ENCODE data around the gene CASP2. TPM values are rescaled to one million over a fixed set of nuclear protein-coding genes. Genes with fewer than 3 reads are reported as not detected.

The CASP2 gene
- total and polyA plus RNA-seq, 2 of the 13 experiments (the other 11 are each of a cell fraction or from before 2014, with no cell fraction given): 10.2 to 13.7 TPM

DNA sequence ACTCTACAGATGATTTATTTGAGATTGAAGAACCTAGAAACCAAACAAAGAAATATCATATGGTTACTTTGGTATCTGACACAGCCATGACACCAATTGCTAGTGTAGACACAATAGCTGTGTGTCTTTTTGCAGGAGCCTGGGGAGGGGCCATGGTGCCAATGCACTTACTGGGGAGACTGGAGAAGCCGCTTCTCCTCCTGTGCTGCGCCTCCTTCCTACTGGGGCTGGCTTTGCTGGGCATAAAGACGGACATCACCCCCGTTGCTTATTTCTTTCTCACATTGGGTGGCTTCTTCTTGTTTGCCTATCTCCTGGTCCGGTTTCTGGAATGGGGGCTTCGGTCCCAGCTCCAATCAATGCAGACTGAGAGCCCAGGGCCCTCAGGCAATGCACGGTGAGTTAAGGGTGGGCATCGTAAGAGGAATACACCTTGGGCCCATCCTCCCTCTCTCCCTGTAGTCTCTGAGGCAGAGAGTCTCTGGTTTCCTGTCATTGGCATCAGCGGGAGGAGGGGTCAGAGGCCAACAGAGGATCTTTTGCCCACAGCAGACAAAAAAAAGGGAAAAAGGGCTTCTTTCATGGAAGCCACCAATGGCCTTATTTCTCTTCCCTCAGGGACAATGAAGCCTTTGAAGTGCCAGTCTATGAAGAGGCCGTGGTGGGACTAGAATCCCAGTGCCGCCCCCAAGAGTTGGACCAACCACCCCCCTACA lies 2.2 kb upstream of the CASP2 start:
- no peak overlapping the region for H2AFZ ChIP-seq (ENCODE audit: low read length)
- no peaks in the 10 kb centered on the region; a peak in 1 of 5 replicates for H3K36me3 ChIP-seq (replicated peaks in 1 of 2; ENCODE audit: control insufficient read depth in 1 of 2, insufficient read depth in 2 of 2, low read length in 2 of 2)
- BruUV-seq (replicated peaks): no TSS peak
- TF ChIP-seq, protein P1, sequence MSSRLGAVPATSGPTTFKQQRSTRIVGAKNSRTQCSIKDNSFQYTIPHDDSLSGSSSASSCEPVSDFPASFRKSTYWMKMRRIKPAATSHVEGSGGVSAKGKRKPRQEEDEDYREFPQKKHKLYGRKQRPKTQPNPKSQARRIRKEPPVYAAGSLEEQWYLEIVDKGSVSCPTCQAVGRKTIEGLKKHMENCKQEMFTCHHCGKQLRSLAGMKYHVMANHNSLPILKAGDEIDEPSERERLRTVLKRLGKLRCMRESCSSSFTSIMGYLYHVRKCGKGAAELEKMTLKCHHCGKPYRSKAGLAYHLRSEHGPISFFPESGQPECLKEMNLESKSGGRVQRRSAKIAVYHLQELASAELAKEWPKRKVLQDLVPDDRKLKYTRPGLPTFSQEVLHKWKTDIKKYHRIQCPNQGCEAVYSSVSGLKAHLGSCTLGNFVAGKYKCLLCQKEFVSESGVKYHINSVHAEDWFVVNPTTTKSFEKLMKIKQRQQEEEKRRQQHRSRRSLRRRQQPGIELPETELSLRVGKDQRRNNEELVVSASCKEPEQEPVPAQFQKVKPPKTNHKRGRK (CRISPR knock-in tag; IDR thresholded peaks at IDR 0.05): no peak
- TF ChIP-seq, protein P2, sequence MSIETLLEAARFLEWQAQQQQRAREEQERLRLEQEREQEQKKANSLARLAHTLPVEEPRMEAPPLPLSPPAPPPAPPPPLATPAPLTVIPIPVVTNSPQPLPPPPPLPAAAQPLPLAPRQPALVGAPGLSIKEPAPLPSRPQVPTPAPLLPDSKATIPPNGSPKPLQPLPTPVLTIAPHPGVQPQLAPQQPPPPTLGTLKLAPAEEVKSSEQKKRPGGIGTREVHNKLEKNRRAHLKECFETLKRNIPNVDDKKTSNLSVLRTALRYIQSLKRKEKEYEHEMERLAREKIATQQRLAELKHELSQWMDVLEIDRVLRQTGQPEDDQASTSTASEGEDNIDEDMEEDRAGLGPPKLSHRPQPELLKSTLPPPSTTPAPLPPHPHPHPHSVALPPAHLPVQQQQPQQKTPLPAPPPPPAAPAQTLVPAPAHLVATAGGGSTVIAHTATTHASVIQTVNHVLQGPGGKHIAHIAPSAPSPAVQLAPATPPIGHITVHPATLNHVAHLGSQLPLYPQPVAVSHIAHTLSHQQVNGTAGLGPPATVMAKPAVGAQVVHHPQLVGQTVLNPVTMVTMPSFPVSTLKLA (IDR thresholded peaks at IDR 0.05): no peak
- TF ChIP-seq GTF2F1 (IDR thresholded peaks at IDR 0.05; ENCODE audit: low read length) (no peak), ZNF34 (CRISPR knock-in tag; IDR thresholded peaks at IDR 0.05; ENCODE audit: borderline replicate concordance) (no peak)
- CTCF ChIA-PET (ENCODE audit: low intra/inter-chr PET ratio, low total read pairs): no interaction called here
- H3K4me2 ChIP-seq (ENCODE audit: low read depth, low read length): peak overlapping the region; percentile 98
- peak overlapping the region; percentile 77 for H3K27ac ChIP-seq (ENCODE audit: extremely low read length, insufficient read depth, low read length)
- WGBS (ENCODE audit: low lambda C conversion rate): 95% methylated on average over 10 of the region's 11 CpGs
- H3K9me3 ChIP-seq (ENCODE audit: low read length): no peaks in the 10 kb centered on the region
- intact Hi-C loops (cut with micrococcal nuclease; ENCODE audit: unreplicated experiment) (loop anchor here (2.0 kb wide), 3 partner anchors 23 to 95 kb away; partner anchors contain the start of genes GSTK1 and ZYX), in situ Hi-C loops (cut with HindIII; ENCODE audit: extremely low pct_ligation_motif_present, low pct_unique_long_range_greater_than_20kb) (no loop called here)
- peaks cover 22% of the 10 kb centered on the region for H3K79me2 ChIP-seq (ENCODE audit: insufficient read depth, low read length)
- POLR2A ChIA-PET: interaction anchor here (1.1 to 2.7 kb wide), 2 partner anchors 22 kb away, joined by 8 to 44 read pairs; partner anchors contain the start of gene GSTK1
- H3K27me3 ChIP-seq (ENCODE audit: control insufficient read depth in 1 of 2, insufficient read depth in 2 of 2, low read length in 2 of 2): no peaks in the 10 kb centered on the region; a peak in 1 of 5 replicates
- peak overlapping the region in 1 of 3 experiments; percentile 78; a peak in 3 of 6 replicates for H3K4me3 ChIP-seq (replicated peaks in 1 of 3; ENCODE audit: insufficient read depth in 1 of 3, low read depth in 2 of 3, low read length in 3 of 3)
- DNase-seq (ENCODE audit: low spot score): no peak
- peaks cover 62% of the 10 kb centered on the region for H3K4me1 ChIP-seq (ENCODE audit: insufficient read depth, low read length)
- H3K9ac ChIP-seq (ENCODE audit: insufficient read depth, low read depth, low read length): peak overlapping the region; percentile 76; the same call in 1 of the 2 replicates
- no peak for FAIRE-seq
- H4K20me1 ChIP-seq (ENCODE audit: insufficient read depth, low read length): no peaks in the 10 kb centered on the region
- ATAC-seq: no peak
